WI38 (cell line): ENCODE data around the gene NAV2.

ENCODE experiments used
- H3K4me3 ChIP-seq: 2 replicates; pipeline ENCODE4 v1.5.1; 2011; ENCODE audit warnings: low read depth, mild to moderate bottlenecking, control low read depth, low read length
- TF ChIP-seq, protein P1 (sequence below): IDR thresholded peaks from 2 replicates; pipeline ENCODE4 v1.5.1; 2012; ENCODE audit warnings: low read depth, mild to moderate bottlenecking, control low read depth, low read length

NAV2 gene

DNA sequence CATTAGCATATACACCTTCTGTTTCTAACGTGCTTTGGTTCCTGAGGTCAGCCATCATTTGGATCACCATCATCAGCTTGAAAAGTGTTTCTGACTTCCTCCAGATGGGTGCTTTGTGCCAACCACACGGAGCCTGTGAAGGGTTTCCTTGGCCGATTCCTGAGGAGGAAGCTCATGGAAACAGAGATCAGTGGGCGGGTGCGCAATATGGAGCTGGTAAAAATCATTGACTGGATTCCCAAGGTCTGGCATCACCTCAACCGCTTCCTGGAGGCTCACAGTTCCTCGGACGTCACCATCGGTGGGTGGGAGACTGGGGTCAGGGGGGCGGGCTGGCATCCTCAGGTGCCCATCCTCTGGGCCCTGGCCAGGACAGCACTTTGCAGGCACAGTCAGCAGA, 392.8 kb downstream of the NAV2 start:
- H3K4me3 ChIP-seq: no peak overlapping the region
- TF ChIP-seq, protein P1, sequence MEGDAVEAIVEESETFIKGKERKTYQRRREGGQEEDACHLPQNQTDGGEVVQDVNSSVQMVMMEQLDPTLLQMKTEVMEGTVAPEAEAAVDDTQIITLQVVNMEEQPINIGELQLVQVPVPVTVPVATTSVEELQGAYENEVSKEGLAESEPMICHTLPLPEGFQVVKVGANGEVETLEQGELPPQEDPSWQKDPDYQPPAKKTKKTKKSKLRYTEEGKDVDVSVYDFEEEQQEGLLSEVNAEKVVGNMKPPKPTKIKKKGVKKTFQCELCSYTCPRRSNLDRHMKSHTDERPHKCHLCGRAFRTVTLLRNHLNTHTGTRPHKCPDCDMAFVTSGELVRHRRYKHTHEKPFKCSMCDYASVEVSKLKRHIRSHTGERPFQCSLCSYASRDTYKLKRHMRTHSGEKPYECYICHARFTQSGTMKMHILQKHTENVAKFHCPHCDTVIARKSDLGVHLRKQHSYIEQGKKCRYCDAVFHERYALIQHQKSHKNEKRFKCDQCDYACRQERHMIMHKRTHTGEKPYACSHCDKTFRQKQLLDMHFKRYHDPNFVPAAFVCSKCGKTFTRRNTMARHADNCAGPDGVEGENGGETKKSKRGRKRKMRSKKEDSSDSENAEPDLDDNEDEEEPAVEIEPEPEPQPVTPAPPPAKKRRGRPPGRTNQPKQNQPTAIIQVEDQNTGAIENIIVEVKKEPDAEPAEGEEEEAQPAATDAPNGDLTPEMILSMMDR: no peak

DNA sequence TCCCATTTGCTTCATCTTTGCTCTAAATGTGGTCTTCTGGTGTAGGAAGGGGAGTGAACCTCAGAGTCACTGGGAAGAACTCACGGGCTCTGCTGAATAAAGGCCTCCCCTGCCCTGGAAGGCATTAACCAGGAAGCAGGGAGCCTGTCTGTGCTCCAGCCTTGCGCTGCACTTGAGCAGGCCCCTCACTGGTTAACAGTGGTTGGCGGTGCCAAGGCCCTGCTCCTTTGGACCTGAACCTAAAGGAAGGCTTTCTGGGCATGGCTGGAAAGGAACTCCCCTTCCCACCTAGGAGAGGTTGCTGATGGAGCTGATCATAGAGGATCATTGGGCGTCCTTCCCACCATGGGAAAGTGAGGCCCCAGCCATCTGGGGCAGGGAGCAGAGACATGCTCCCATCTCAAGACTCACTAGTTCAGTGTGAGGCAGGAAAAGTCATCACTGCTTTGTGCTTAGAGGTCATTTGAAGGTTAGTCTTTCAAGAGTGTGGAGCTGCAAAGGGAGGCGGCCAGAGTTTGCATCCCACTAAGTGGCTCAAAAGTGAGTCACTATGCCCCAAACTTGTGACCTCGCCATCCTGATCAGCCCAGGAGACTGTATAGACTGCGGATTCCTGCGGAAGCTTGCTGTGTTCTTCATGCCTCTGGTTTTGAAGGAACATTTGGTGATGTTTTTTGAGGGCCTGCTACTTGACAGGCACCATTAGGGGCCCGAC, 397.3 kb downstream of the NAV2 start:
- no peak overlapping the region for H3K4me3 ChIP-seq
- TF ChIP-seq, protein P1: no peak

DNA sequence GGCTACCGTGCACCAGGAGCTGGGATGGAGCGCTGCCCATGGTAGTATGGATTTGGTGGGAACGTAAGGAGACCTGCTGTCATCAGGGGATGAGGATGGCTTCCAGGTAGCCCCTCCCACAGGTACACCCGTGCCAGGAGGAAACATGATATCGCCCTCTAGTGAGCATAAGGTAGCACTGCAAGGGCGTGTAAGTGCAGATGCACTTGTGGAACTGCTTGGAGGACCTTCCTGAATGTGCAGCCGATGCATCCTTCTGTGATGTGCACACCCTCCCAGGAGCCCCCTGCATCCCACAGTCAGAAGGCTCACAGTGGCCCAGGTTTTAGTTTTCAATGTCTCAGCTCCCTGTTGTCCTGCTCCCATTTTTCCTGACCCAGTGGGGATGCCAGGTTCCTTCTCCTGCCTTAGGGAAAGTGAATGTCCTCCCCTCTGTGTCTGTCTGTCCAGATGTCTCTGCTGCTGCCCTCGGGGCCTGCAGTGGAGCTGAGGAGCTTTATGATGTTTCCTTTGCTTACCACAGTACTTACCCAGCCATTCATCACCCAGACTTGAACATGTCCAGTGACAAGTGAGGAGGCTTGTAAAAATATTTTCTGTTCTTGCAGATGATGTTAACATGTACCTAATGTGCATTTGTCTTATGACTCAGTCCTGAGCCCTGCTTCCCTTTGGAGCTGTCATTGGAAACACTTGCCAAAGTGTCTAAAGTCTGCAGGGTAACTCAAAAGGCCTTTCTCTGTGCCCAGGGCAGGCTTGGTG, 398.5 kb downstream of the NAV2 start:
- TF ChIP-seq, protein P1: peak; percentile 91
- H3K4me3 ChIP-seq: no peak overlapping the region

DNA sequence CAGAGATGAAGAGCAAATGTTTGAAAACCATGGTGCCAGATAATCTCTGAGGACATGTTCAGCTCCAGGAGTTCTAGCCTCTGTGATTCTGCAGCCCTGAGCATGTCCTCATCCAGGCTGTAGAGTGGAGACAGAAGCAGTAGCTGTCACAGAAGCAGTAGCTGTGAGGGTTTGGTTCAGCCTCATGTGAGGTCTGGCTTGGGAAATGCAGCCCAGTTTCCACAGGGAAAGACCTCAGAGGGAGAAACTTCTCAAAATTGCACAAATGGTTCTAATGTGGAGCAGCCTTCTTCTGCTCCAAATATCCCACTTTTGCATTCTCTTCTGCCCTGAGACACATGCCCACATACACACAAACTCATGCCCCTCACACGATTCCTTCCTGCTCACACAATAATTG, 399.2 kb downstream of the NAV2 start:
- H3K4me3 ChIP-seq: no peak overlapping the region
- TF ChIP-seq, protein P1: no peak

DNA sequence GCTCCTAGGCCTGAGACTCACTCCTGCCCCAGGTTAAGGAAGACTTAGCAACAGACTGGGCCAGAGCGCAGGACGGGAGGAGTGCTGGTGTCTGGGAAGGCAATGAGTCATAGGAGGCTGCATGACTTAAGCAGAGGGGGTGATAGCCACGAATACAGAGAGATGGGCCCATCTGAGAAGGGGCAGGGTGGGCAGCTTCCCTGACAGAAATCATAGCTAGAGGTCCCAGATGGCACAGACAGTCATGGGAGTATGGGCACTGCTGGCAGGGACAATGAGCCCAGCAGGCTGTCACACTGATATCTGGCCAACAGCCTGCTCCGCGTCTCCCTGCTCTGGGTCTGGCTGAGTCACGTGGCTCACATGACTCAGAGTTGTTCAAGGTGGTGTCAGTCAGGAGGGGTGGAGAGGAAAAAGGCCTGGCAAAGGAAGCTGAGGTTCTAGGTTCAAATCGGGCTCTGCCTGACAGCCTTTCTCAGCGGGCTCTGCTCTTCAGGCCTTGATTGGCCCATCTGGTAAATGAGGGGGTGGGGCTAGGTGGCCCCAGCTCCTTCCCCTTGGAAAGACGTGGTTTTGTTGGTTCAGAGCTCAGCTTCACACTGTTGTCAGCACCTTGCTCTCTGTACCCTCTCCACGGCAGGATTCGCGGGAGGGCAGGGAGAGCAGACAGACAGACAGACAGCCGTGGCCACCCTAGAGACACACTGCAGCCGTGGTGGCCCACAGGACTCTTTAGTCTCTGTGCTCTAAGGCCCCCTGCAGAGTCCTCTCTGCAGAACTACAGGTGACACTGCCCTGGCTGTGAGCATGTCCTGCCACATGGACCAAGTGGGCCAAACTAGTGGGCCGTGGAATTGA, 399.9 kb downstream of the NAV2 start:
- peak overlapping the region; percentile 39 for H3K4me3 ChIP-seq
- TF ChIP-seq, protein P1: no peak

DNA sequence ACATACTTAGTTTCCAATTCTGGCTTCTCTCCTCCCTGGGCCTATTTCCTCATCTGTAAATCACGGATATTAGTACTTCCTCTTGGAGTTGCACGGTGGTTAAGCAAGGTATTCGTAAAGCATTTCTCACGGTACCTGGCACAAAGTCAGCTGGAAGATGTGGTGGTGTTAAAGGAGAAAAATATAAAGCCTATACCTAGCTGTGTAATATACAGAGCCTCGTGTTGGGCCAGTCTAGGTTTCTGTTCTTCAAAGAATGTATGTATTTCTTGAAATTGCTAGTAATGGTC, 400.5 kb downstream of the NAV2 start:
- TF ChIP-seq, protein P1: no peak
- no peak overlapping the region for H3K4me3 ChIP-seq
